Measurements from ENCODE around the gene CCDC85A.
"Not testable (repeated sequence)": the region's sequence is repeated elsewhere in the genome, so short reads cannot be mapped to it uniquely, and the experiment has no call there.

The CCDC85A gene

GRCh38 chr2:56183643-56184499, at the start of gene CCDC85A:
TSS of gene CCDC85A (plus strand) at chr2:56183990. CDS start at chr2:56184625, 635 bp downstream.
- peak; percentile 82 for DNase-seq

- DNase-seq: no peak
Observed at GRCh38 chr2:56134861-56135260, 48.9 kb upstream of the CCDC85A start.

- DNase-seq: not testable (repeated sequence)
Observed at GRCh38 chr2:56142497-56143061, 41.2 kb upstream of the CCDC85A start.

DNA sequence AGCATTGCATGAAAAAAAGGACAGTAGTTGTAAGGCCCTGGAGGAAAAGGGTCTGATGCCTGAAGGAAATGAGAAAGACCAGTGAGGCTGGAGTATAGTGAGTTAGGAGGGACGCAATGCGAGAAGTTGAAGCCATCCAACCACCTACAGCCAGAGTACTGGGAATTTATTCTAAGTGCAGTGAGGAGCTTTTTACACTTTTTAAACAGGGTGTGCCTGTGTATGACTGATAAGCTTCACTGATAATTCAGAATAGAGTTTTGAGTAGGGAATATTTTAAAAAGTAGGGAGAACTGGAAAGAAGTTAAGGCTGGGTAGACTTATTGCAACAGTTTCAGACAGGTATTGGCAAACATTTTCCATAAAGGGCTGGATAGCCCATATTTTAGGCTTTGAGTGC, 35.9 kb upstream of the CCDC85A start:
- no peak for DNase-seq

GRCh38 chr2:56148825-56149224, 35.0 kb upstream of the CCDC85A start:
- DNase-seq: no peak

- no peak for DNase-seq
Observed at GRCh38 chr2:56151841-56152240, 31.9 kb upstream of the CCDC85A start.

GRCh38 chr2:56155188-56155587, 28.6 kb upstream of the CCDC85A start:
- DNase-seq: no peak

- DNase-seq: not testable (repeated sequence)
Observed at GRCh38 chr2:56159875-56160274, 23.9 kb upstream of the CCDC85A start.

DNA sequence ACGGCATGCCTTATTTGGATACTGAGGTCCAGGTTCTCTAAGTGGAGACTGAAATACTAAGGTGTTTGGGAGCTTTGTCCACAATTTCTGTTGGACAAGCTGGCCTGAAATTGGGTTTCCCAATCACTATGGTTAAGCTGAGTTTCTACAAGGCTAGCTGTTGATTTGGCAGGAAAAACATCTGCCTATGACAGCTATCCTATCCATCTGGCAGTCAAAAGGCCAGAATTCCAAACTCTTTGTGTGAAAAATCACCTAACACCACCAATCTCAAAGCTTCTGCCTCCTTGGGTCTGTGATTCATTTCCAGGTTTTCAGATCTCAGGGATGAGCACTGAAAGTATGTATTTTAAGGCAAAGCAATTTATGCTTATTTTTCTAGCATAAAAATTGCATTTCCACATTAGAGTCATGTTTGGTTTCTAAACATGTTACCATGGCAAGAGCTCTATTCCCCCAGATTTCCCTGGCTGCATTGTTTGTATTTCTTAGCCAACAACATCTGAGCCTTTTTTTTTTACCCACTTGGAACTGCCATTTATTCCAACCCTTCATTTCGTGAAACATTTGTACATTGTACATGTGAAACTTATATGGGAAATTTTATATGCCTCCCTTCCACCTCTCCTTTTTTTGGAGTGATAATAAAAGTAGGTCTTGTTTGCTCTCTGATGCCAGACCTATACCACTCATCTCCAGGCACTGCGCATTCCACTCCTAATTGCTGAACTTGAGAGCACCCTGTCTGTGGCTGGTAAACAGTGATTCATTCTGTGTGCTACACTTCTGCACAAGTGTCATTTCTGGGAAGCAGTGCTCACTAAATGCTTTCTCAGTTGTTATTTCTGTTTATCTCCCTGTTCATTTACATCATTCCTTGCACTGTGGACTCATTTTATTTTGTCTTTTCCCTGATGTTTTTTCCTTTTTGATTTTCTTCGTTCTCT, 15.9 kb upstream of the CCDC85A start:
- peak; percentile 24 for DNase-seq

GRCh38 chr2:56169521-56169920, 14.3 kb upstream of the CCDC85A start:
- no peak for DNase-seq

DNA sequence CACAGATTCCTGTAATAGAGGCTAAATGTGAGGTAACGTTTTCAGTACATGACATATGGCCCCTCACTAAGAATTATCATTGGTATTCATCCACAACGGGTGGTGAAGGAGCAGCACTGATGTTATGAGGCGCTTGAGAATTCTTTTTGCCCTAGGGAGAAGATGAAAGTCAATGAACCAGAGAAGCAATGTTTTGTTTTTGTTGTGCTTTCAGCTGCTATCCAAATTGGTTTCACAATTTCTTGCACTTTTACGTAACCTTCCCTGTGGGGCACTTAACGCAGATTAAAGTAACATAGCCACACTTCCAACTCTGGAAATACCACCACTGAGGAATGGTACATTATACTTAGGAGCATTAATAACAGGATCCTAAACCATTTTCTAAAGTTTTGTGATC, 13.3 kb upstream of the CCDC85A start:
- DNase-seq: no peak

- no peak for DNase-seq
Observed at GRCh38 chr2:56170988-56171387, 12.8 kb upstream of the CCDC85A start.

DNA sequence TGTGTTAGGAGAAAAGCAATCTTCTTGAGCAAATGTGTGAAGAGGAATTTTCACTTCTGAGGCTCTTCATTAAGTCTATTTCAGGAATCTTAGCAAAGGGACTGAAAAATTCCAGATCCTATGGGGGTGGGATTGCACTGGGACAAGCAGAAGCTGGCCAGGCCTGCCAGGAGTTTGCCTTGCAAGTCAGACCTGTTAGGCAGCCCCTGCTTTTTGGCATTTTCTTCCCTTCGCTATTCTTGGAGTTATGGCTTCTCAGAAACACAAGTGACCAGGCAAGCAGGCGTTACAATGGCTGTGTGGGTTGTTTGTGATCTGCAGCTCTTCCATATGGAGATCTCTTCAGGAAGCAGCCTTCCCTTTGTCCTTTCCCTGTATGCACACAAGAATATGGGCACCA, 8.0 kb upstream of the CCDC85A start:
- DNase-seq: no peak

- no peak for DNase-seq
Observed at GRCh38 chr2:56177420-56178220, 6.2 kb upstream of the CCDC85A start.

DNA sequence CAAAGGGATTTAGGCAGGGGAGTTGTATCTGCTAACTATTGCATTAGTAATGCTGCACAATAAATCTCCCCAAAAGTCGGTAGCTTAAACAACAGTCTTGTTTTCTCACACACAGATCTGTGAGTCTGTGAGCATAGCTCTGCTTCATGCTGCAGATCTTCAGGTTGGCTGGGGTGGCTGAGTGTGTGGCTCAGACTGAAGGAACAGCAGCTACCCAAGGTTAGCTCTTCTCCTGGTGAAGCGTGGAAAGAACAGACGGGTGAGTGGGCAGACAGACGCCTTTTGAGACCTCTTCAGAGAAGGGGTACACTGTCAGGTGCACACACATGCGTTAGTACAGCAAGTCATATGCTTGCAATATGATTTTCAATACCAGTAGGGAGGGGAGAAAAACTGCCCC, 3.9 kb upstream of the CCDC85A start:
- DNase-seq: no peak

DNA sequence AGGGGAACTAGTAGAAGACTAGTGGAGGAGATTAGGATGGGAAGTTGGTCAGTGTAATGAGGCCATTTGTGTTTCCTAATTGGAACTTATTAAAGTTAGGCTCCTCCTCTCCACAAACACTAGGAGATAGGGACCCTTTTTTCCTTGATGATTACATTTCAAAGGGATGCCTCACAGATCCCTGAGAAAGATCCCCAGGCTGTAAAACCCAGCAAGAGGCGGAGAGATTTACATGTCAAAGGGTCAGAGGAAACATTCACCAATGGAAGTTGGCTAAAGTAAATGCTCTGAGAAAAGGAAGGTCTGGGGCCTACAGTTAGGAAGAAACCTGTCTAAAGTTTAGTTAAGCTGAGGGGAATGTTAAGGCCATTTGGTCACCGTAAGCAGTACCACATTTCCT, 1.4 kb upstream of the CCDC85A start:
- DNase-seq: no peak

DNA sequence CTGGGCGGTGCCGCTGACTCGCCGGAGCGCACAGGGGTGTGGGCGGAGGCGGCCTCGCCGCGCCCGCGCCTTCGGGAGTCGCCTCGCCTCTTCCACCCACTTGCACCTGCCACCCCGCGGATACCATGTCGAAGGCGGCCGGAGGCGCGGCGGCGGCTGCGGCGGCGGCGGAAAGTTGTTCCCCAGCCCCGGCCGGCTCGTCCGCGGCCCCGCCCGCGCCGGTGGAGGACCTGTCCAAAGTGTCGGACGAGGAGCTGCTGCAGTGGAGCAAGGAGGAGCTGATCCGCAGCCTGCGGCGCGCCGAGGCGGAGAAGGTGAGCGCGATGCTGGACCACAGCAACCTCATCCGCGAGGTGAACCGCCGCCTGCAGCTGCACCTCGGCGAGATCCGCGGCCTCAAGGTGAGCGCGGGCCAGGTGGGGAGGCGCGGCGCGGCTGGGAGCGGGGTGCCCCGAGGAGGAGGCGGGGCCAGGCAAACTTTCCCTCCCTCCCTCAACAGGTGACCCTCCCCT, 766 bp downstream of the CCDC85A start:
- DNase-seq: peak; percentile 14

GRCh38 chr2:56185101-56185581, 1.4 kb downstream of the CCDC85A start:
- DNase-seq: no peak

- no peak for DNase-seq
Observed at GRCh38 chr2:56185582-56186046, 1.8 kb downstream of the CCDC85A start.

DNA sequence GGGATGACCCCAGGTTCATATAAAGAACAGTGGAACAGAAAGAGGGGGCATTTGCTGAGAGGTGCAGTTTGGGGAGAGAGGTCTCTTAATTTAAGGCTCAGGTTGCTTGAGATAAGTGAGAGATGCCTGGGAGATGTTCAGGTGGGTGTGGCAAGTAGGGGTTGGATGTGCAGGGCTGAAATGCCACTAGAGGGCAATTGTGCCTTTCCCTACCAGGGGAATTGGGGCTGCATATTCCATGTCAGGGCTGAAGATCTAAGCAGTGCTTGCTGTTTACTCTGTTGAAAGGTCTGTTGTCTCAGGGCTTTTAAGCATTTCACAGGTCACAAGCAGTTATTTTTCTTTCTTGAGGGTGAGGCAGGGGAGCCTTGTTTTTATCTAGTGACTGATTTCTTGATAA, 7.8 kb downstream of the CCDC85A start:
- DNase-seq: peak; percentile 29

GRCh38 chr2:56192664-56193305, 9.0 kb downstream of the CCDC85A start:
- no peak for DNase-seq

Measured in NCI-H774 (cell line).